PC-3 (cell line): ENCODE data around the gene GPR176. TPM values are rescaled to one million over a fixed set of nuclear protein-coding genes. Genes with fewer than 3 reads are reported as not detected.

Experiments
- ATAC-seq: fragments of 200-7000 bp; cut with Tn5 transposase; 2 replicates; pipeline ENCODE4 v1.9.1; 2020; ENCODE audit warnings: mild to moderate bottlenecking, moderate library complexity
- BruUV-seq: library from RNA; stranded (reverse); fragments of 400-500 nt; replicated peaks from 2 replicates; lab custom pipeline; 2021; lab: Mats Ljungman, UMichigan
- CTCF ChIA-PET: fragments of 300-600 bp; sonication (Branson Sonifier 250); formaldehyde crosslinking; loops from one replicate; lab custom pipeline; 2022; ENCODE audit warnings: antibody characterized with exemption; lab: Charles Lee
- POLR2A ChIA-PET: fragments of 300-600 bp; sonication (Branson Sonifier 250); formaldehyde crosslinking; loops from one replicate; lab custom pipeline; 2022; ENCODE audit warnings: antibody characterized with exemption; ENCODE audit not compliant: unreplicated experiment; lab: Charles Lee
- DNase-seq: peaks from one replicate; pipeline ENCODE4 v3.0.0-alpha.2; 2015
- H2AFZ ChIP-seq: fragments of 300-600 bp; sonication (generic); 2 replicates; pipeline ENCODE4 v1.6.0; 2016; ENCODE audit warnings: antibody characterized with exemption, low read length
- H3F3A ChIP-seq: fragments of 300-600 bp; sonication (generic); one replicate; pipeline ENCODE4 v1.6.0; 2017; ENCODE audit warnings: antibody characterized with exemption, low read length, control low read depth, mild to moderate bottlenecking; ENCODE audit not compliant: unreplicated experiment
- H3K27ac ChIP-seq: fragments of 300-600 bp; sonication (generic); 2 replicates; pipeline ENCODE4 v1.5.1; 2016; ENCODE audit warnings: mild to moderate bottlenecking, low read length
- H3K27me3 ChIP-seq: fragments of 300-600 bp; sonication (generic); 2 replicates; pipeline ENCODE4 v1.6.1; 2016; ENCODE audit warnings: low read length, mixed read lengths
- H3K36me3 ChIP-seq: fragments of 300-600 bp; sonication (generic); 2 replicates; pipeline ENCODE4 v1.6.1; 2016; ENCODE audit warnings: low read depth, mixed run types, low read length, mixed read lengths
- H3K4me1 ChIP-seq: fragments of 300-600 bp; sonication (generic); 2 replicates; pipeline ENCODE4 v1.5.1; 2016; ENCODE audit warnings: low read length; ENCODE audit not compliant: insufficient read depth
- H3K4me2 ChIP-seq: fragments of 300-600 bp; sonication (generic); 2 replicates; pipeline ENCODE4 v1.6.0; 2016; ENCODE audit warnings: low read length
- H3K4me3 ChIP-seq: fragments of 300-600 bp; sonication (generic); 2 replicates; pipeline ENCODE4 v1.5.1; 2016; ENCODE audit warnings: mild to moderate bottlenecking, low read length, mixed read lengths
- H3K79me2 ChIP-seq: fragments of 300-600 bp; sonication (generic); 2 replicates; pipeline ENCODE4 v1.6.1; 2017; ENCODE audit warnings: low read length, mixed read lengths
- H3K9ac ChIP-seq: fragments of 300-600 bp; sonication (generic); 2 replicates; pipeline ENCODE4 v1.6.0; 2016; ENCODE audit warnings: mild to moderate bottlenecking, low read length
- H3K9me2 ChIP-seq: fragments of 300-600 bp; sonication (generic); replicated peaks from 2 replicates; pipeline ENCODE4 v1.6.1; 2016; ENCODE audit warnings: mixed run types, low read length, mixed read lengths
- H3K9me3 ChIP-seq: fragments of 300-600 bp; sonication (generic); 2 replicates; pipeline ENCODE4 v1.6.1; 2016; ENCODE audit warnings: low read length, mixed read lengths
- H4K20me1 ChIP-seq: fragments of 300-600 bp; sonication (generic); 2 replicates; pipeline ENCODE4 v1.6.1; 2016; ENCODE audit warnings: low read length, mixed read lengths
- EZH2 ChIP-seq: fragments of 300-600 bp; sonication (generic); IDR thresholded peaks from one replicate; pipeline ENCODE4 v1.6.1; 2017; ENCODE audit warnings: antibody characterized with exemption, mild to moderate bottlenecking, low read length; ENCODE audit not compliant: unreplicated experiment
- EZH2phosphoT487 ChIP-seq: fragments of 300-600 bp; sonication (generic); IDR thresholded peaks from 2 replicates; pipeline ENCODE4 v1.6.1; 2018; ENCODE audit warnings: mild to moderate bottlenecking, antibody characterized with exemption, low read length, borderline replicate concordance
- intact Hi-C: fragments of 100-400 bp; cut with micrococcal nuclease; formaldehyde crosslinking; loops from 2 replicates; pipeline ENCODE4 v1.9.0; 2023
- total RNA-seq: library from RNA; depleted of rRNA; stranded (reverse); fragments of >200 nt; gene quantifications from 2 replicates; pipeline ENCODE4 v1.2.3, GENCODE V29; 2014
- TF ChIP-seq, protein P1 (sequence below): fragments of 300-600 bp; sonication (generic); conservative IDR thresholded peaks from 2 replicates; pipeline ENCODE4 v1.5.1; 2017; ENCODE audit warnings: antibody characterized with exemption, low read depth, mild to moderate bottlenecking, low read length

The GPR176 gene
- total RNA-seq, 1 experiment from 2014 or later = 27.8 TPM

DNA sequence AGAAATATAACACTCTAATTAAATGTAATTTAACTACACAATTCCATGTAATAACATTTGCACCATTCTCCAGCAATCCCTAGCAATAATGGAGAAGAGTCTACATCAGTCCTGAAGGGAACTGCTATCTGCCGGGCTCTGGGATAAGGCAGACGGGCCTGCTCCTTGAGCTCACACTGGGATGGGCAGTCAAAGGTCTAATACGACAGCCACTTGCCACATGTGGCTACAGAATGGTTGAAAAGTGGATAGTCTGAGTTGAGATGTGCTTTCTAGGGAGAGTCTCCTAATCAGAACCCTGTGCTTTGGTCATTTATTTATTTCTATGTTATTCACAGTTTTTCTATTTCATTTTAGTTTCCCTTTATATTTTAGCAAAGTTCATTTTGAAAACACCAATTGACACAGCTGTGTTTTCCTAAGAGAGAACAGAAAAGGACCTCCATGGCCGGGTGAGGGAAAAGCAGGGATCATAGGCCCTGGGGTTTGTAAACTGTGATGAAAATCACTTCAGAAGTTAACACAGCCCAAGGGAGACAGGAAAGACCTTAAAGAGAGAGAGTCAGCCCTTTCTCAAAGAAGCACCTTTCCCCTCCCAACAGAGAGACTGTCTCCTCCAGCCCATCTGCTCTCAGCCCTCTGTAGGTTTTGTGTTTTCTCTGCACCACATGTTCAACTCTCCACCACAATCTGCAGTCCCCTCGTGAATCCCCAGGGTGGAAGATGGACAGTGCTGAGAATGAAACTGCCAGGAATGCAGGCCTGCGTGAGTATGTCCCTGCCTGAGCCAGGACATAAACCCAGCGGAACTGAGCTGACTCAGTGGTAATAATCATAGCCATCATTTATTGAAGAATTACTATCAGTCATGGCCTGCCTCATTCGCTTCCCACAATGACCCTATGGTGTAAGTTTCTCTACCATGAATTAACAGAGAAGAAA is 149.0 kb downstream of the GPR176 start:
- Histone ChIP-seq H2AFZ (0 out of 2 replicates have a peak overlapping the region, but pooled peaks have one; percentile 7), H3K27me3 (no peaks in the 10 kb centered on the region), H3K9me2 (no peaks in the 10 kb centered on the region), H3K36me3 (no peaks in the 10 kb centered on the region), H3K4me1 (no peaks in the 10 kb centered on the region), H4K20me1 (no peaks in the 10 kb centered on the region), H3K79me2 (no peaks in the 10 kb centered on the region), H3F3A (no peaks in the 10 kb centered on the region), H3K4me2 (no peak overlapping the region), H3K9me3 (no peaks in the 10 kb centered on the region), H3K27ac (no peak overlapping the region), H3K9ac (no peak overlapping the region), H3K4me3 (no peak overlapping the region)
- TF ChIP-seq, protein P1, sequence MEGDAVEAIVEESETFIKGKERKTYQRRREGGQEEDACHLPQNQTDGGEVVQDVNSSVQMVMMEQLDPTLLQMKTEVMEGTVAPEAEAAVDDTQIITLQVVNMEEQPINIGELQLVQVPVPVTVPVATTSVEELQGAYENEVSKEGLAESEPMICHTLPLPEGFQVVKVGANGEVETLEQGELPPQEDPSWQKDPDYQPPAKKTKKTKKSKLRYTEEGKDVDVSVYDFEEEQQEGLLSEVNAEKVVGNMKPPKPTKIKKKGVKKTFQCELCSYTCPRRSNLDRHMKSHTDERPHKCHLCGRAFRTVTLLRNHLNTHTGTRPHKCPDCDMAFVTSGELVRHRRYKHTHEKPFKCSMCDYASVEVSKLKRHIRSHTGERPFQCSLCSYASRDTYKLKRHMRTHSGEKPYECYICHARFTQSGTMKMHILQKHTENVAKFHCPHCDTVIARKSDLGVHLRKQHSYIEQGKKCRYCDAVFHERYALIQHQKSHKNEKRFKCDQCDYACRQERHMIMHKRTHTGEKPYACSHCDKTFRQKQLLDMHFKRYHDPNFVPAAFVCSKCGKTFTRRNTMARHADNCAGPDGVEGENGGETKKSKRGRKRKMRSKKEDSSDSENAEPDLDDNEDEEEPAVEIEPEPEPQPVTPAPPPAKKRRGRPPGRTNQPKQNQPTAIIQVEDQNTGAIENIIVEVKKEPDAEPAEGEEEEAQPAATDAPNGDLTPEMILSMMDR = no peak
- TF ChIP-seq EZH2phosphoT487 (no peak), EZH2 (no peak)
- intact Hi-C loops = no loop called here
- DNase-seq (no peak), ATAC-seq (no peak)
- CTCF ChIA-PET = no interaction called here
- POLR2A ChIA-PET = no interaction called here
- BruUV-seq = no TSS peak

DNA sequence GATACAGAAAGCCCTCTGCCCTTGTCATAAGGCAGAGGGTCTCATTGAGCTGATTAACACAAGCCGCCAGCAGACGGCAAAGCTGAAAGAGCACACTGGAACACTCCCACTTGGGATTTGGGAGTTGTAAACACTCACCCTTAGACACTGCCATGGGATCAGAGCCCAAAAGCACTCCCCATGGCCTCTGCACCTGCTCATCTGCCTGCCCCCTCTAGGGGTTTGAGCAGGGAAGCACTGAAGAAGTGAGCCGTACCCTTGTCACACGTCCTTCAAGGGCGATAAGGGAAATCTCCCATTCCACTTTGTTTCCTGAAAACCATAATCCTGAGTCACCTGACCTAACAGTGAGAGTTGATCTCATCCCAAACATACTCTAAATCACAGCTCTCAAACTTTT is 152.1 kb downstream of the GPR176 start:
- H3K4me2 ChIP-seq = no peak overlapping the region
- no peak overlapping the region for H3K9ac ChIP-seq
- H3K36me3 ChIP-seq = no peaks in the 10 kb centered on the region
- no peak overlapping the region for H3K4me3 ChIP-seq
- H3K79me2 ChIP-seq = no peaks in the 10 kb centered on the region
- H4K20me1 ChIP-seq = no peaks in the 10 kb centered on the region
- H3K4me1 ChIP-seq = no peaks in the 10 kb centered on the region
- TF ChIP-seq, protein P1 = no peak
- TF ChIP-seq EZH2phosphoT487 (no peak), EZH2 (no peak)
- H3K9me3 ChIP-seq = no peaks in the 10 kb centered on the region
- H3K9me2 ChIP-seq = no peaks in the 10 kb centered on the region
- ATAC-seq = no peak
- no peak for DNase-seq
- no peak overlapping the region for H3K27ac ChIP-seq
- H3F3A ChIP-seq = no peaks in the 10 kb centered on the region
- no peaks in the 10 kb centered on the region for H3K27me3 ChIP-seq
- H2AFZ ChIP-seq = no peak overlapping the region
- CTCF ChIA-PET = no interaction called here
- intact Hi-C loops = no loop called here
- BruUV-seq = no TSS peak
- POLR2A ChIA-PET = no interaction called here

DNA sequence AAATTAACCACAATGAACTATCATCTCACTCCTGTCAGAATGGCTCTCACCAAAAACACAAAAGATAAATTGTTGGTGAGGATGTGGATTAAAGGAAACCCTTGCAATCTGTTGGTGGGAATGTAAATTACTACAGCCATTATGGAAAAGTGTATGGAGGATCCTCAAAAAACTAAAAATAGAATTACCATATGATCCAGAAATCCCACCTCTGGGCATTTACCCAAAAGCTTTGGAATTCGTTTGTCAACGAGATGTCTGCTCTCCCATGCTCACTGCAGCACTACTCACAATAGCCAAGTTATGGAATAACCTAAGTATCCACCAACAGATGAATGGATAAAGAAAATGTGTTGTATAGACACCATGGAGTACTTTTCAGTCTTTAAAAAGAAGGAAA is 159.1 kb downstream of the GPR176 start:
- H3K4me2 ChIP-seq = no peak overlapping the region
- DNase-seq = no peak
- TF ChIP-seq EZH2 = no peak
- TF ChIP-seq, protein P1 = no peak
- TF ChIP-seq EZH2phosphoT487 = no peak
- H3K4me1 ChIP-seq = no peaks in the 10 kb centered on the region
- no peaks in the 10 kb centered on the region for H3K36me3 ChIP-seq
- no peaks in the 10 kb centered on the region for H3K9me3 ChIP-seq
- no peak overlapping the region for H3K4me3 ChIP-seq
- no TSS peak for BruUV-seq
- no peaks in the 10 kb centered on the region for H3K27me3 ChIP-seq
- no peak for ATAC-seq
- H3K9ac ChIP-seq = no peak overlapping the region
- POLR2A ChIA-PET = no interaction called here
- H2AFZ ChIP-seq = no peak overlapping the region
- H3K9me2 ChIP-seq = no peaks in the 10 kb centered on the region
- H3F3A ChIP-seq = no peaks in the 10 kb centered on the region
- H3K79me2 ChIP-seq = no peaks in the 10 kb centered on the region
- no peak overlapping the region for H3K27ac ChIP-seq
- no peaks in the 10 kb centered on the region for H4K20me1 ChIP-seq
- intact Hi-C loops = no loop called here
- CTCF ChIA-PET = no interaction called here
